Osteoblast (primary cell): ENCODE measurements around the gene CSH1. TPM values are rescaled to one million over a fixed set of nuclear protein-coding genes. Genes with fewer than 3 reads are reported as not detected.
"Not testable (repeated sequence)": the region's sequence is repeated elsewhere in the genome, so short reads cannot be mapped to it uniquely, and the experiment has no call there.

Source experiments
- DNase-seq: peaks from one replicate; pipeline ENCODE4 v3.0.0; 2011; ENCODE audit warnings: low spot score, mixed read lengths; ENCODE audit not compliant: insufficient read length; ENCODE audit errors: missing footprints
- H2AFZ ChIP-seq: 2 replicates; pipeline ENCODE4 v1.6.0; 2011; ENCODE audit warnings: mild to moderate bottlenecking, low read length
- H3K27ac ChIP-seq: 2 replicates; pipeline ENCODE4 v1.5.1; 2011; ENCODE audit warnings: mild to moderate bottlenecking, low read depth, low read length, moderate library complexity
- H3K27me3 ChIP-seq: 2 replicates; pipeline ENCODE4 v1.6.0; 2012; ENCODE audit warnings: mild to moderate bottlenecking, control low read depth, inconsistent platforms, low read length, moderate library complexity; ENCODE audit not compliant: insufficient read depth
- H3K36me3 ChIP-seq: 2 replicates; pipeline ENCODE4 v1.5.1; 2011; ENCODE audit warnings: mild to moderate bottlenecking, low read length, control low read depth, moderate library complexity; ENCODE audit not compliant: insufficient read depth
- H3K4me1 ChIP-seq: 2 replicates; pipeline ENCODE4 v1.5.1; 2011; ENCODE audit warnings: mild to moderate bottlenecking, low read length, control low read depth, moderate library complexity; ENCODE audit not compliant: insufficient read depth
- H3K4me2 ChIP-seq: 2 replicates; pipeline ENCODE4 v1.6.0; 2011; ENCODE audit warnings: mild to moderate bottlenecking, low read length; ENCODE audit not compliant: insufficient read depth
- H3K4me3 ChIP-seq: fragments of 200-600 bp; sonication (generic); 3 replicates; pipeline ENCODE4 v1.5.1; 2012; ENCODE audit warnings: mild to moderate bottlenecking, low read length, inconsistent platforms; ENCODE audit not compliant: insufficient read depth
- H3K79me2 ChIP-seq: 2 replicates; pipeline ENCODE4 v1.6.0; 2012; ENCODE audit warnings: mild to moderate bottlenecking, low read length, control low read depth, inconsistent platforms; ENCODE audit not compliant: insufficient read depth
- H3K9me3 ChIP-seq: 2 replicates; pipeline ENCODE4 v1.5.1; 2011; ENCODE audit warnings: low read depth, low read length, control low read depth
- H4K20me1 ChIP-seq: 2 replicates; pipeline ENCODE4 v1.6.0; 2012; ENCODE audit warnings: mild to moderate bottlenecking, low read length, control low read depth; ENCODE audit not compliant: insufficient read depth
- total RNA-seq: library from RNA; depleted of rRNA; stranded (reverse); fragments of >200 nt; gene quantifications from 2 replicates; pipeline ENCODE4 v1.2.3, GENCODE V29; 2012
- TF ChIP-seq, protein P1 (sequence below): IDR thresholded peaks from 2 replicates; pipeline ENCODE4 v1.5.1; 2011; ENCODE audit warnings: mild to moderate bottlenecking, low read depth, low read length, moderate library complexity; ENCODE audit errors: extremely low read depth

CSH1 gene
- total RNA-seq, 1 donor, result not detected

GRCh38 chr17:63911041-63911635 is 14.8 kb upstream of the CSH1 start, which contains the start of gene CSHL1:
TSS of gene CSHL1 (minus strand) at chr17:63911258. CDS start at chr17:63911196, 62 bp downstream.
- no peak within 1 kb of the TSS for H3K27ac ChIP-seq
- no peaks in the 10 kb centered on the region for H3K79me2 ChIP-seq
- no peaks in the 10 kb centered on the region for H3K4me1 ChIP-seq
- no peaks in the 10 kb centered on the region for H4K20me1 ChIP-seq
- no peak within 1 kb of the TSS for H2AFZ ChIP-seq
- H3K4me2 ChIP-seq, result no peak within 1 kb of the TSS
- DNase-seq, result no peak
- H3K27me3 ChIP-seq, result peaks cover 7% of the 10 kb centered on the region
- H3K9me3 ChIP-seq, result no peaks in the 10 kb centered on the region
- TF ChIP-seq, protein P1, sequence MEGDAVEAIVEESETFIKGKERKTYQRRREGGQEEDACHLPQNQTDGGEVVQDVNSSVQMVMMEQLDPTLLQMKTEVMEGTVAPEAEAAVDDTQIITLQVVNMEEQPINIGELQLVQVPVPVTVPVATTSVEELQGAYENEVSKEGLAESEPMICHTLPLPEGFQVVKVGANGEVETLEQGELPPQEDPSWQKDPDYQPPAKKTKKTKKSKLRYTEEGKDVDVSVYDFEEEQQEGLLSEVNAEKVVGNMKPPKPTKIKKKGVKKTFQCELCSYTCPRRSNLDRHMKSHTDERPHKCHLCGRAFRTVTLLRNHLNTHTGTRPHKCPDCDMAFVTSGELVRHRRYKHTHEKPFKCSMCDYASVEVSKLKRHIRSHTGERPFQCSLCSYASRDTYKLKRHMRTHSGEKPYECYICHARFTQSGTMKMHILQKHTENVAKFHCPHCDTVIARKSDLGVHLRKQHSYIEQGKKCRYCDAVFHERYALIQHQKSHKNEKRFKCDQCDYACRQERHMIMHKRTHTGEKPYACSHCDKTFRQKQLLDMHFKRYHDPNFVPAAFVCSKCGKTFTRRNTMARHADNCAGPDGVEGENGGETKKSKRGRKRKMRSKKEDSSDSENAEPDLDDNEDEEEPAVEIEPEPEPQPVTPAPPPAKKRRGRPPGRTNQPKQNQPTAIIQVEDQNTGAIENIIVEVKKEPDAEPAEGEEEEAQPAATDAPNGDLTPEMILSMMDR, result no peak
- no peak within 1 kb of the TSS for H3K4me3 ChIP-seq
- H3K36me3 ChIP-seq, result no peaks in the 10 kb centered on the region

- DNase-seq, result no peak
- Histone ChIP-seq H3K9me3 (no peaks in the 10 kb centered on the region), H3K4me1 (no peaks in the 10 kb centered on the region), H4K20me1 (no peaks in the 10 kb centered on the region), H2AFZ (no peak overlapping the region), H3K4me3 (no peak overlapping the region), H3K79me2 (no peaks in the 10 kb centered on the region), H3K27me3 (no peaks in the 10 kb centered on the region), H3K27ac (no peak overlapping the region), H3K36me3 (no peaks in the 10 kb centered on the region), H3K4me2 (no peak overlapping the region)
- TF ChIP-seq, protein P1, result no peak
Measured at GRCh38 chr17:63910096-63910495, 13.7 kb upstream of the CSH1 start.

DNA sequence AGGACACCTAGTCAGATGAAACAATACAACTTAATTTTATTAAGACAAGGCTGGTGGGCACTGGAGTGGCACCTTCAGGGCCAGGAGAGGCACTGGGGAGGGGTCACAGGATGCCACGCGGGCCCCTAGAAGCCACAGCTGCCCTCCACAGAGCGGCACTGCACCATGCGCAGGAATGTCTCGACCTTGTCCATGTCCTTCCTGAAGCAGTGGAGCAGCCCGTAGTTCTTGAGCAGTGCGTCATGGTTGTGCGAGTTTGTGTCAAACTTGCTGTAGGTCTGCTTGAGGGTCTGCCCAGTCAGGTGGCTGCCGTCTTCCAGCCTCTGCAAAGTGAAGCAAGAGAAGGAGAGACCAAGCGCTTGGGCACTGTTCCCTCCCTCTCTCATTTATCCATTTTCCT is 13.2 kb upstream of the CSH1 start:
- not testable (repeated sequence) for H3K9me3 ChIP-seq, H3K4me1 ChIP-seq, H2AFZ ChIP-seq, H3K4me3 ChIP-seq, H3K4me2 ChIP-seq, H3K36me3 ChIP-seq, DNase-seq, H3K79me2 ChIP-seq, H4K20me1 ChIP-seq, H3K27ac ChIP-seq, H3K27me3 ChIP-seq

- H3K4me1 ChIP-seq, H2AFZ ChIP-seq, H3K27me3 ChIP-seq, H3K4me3 ChIP-seq, DNase-seq, H3K4me2 ChIP-seq, H3K79me2 ChIP-seq, H4K20me1 ChIP-seq, H3K36me3 ChIP-seq, H3K27ac ChIP-seq, H3K9me3 ChIP-seq: not testable (repeated sequence)
Measured at GRCh38 chr17:63907161-63907778, 10.9 kb upstream of the CSH1 start.

- H3K4me3 ChIP-seq, H4K20me1 ChIP-seq, H3K27ac ChIP-seq, H3K27me3 ChIP-seq, DNase-seq, H3K4me2 ChIP-seq, H2AFZ ChIP-seq, H3K36me3 ChIP-seq, H3K9me3 ChIP-seq, H3K4me1 ChIP-seq, H3K79me2 ChIP-seq: not testable (repeated sequence)
Measured at GRCh38 chr17:63904796-63905195, 8.4 kb upstream of the CSH1 start.
